GM12878 (cell line): ENCODE measurements around the gene SPI1. TPM values are rescaled to one million over a fixed set of nuclear protein-coding genes. Genes with fewer than 3 reads are reported as not detected.

Experiments used
- ATAC-seq: fragments of 200-7000 bp; cut with Tn5 transposase; 3 replicates; pipeline ENCODE4 v1.9.1; 2020; ENCODE audit warnings: mild to moderate bottlenecking, moderate library complexity
- BruUV-seq: library from RNA; stranded (reverse); fragments of 400-500 nt; replicated peaks from 2 replicates; lab custom pipeline; 2021; lab: Mats Ljungman, UMichigan
- CTCF ChIA-PET: fragments of 300-600 bp; sonication (Branson Sonifier 250); formaldehyde crosslinking; extraction: SDS; loops from one replicate; lab custom pipeline; 2021; ENCODE audit warnings: inconsistent platforms; lab: Yijun Ruan, JAX
- POLR2A ChIA-PET: fragments of 350-600 bp; formaldehyde crosslinking; extraction: SDS; loops from one replicate; lab custom pipeline; 2021; ENCODE audit warnings: inconsistent platforms; lab: Charles Lee
- RAD21 ChIA-PET: fragments of 300-600 bp; sonication (Branson Sonifier 250); formaldehyde crosslinking; loops from one replicate; lab custom pipeline; 2023; ENCODE audit warnings: antibody characterized with exemption; ENCODE audit not compliant: unreplicated experiment; lab: Charles Lee
- SMC1A ChIA-PET: fragments of 300-600 bp; sonication (Branson Sonifier 250); formaldehyde crosslinking; loops from one replicate; lab custom pipeline; 2023; ENCODE audit not compliant: unreplicated experiment, uncharacterized antibody; lab: Charles Lee
- DNase-seq: peaks from one replicate; pipeline ENCODE4 v3.0.0-alpha.2; 2011; ENCODE audit warnings: low read depth, low spot score
- FAIRE-seq: peaks from 3 replicates; lab custom pipeline; 2011; peaks lifted over from hg19 to GRCh38; lab: Jason Lieb, UNC
- H2AFZ ChIP-seq: 2 replicates; pipeline ENCODE4 v1.6.0; 2011; ENCODE audit warnings: low read depth, low read length, control low read depth; ENCODE audit not compliant: control insufficient read depth
- H3K27ac ChIP-seq: 2 replicates; pipeline ENCODE4 v1.5.1; 2011; ENCODE audit warnings: control low read depth; ENCODE audit not compliant: control insufficient read depth, insufficient read depth
- H3K27me3 ChIP-seq, 2 experiments: replicated peaks in 1 of 2; 2 replicates each; pipeline versions ENCODE4 v1.6.0 to v1.6.1; 2011; ENCODE audit warnings: low read length in 1 of 2; ENCODE audit not compliant: control insufficient read depth in 2 of 2, insufficient read depth in 2 of 2
- H3K36me3 ChIP-seq, 2 experiments: 2 replicates each; pipeline ENCODE4 v1.5.1; 2011; ENCODE audit warnings: low read length in 1 of 2; ENCODE audit not compliant: control insufficient read depth in 2 of 2, insufficient read depth in 2 of 2
- H3K4me1 ChIP-seq: 2 replicates; pipeline ENCODE4 v1.6.1; 2011; ENCODE audit warnings: mild to moderate bottlenecking, low read length, moderate library complexity, mixed read lengths; ENCODE audit not compliant: control insufficient read depth, insufficient read depth
- H3K4me2 ChIP-seq: 2 replicates; pipeline ENCODE4 v1.6.0; 2011; ENCODE audit warnings: control low read depth; ENCODE audit not compliant: control insufficient read depth, insufficient read depth
- H3K4me3 ChIP-seq: fragments of 200-600 bp; sonication (generic); 2 replicates; pipeline ENCODE4 v1.5.1; 2016
- H3K79me2 ChIP-seq: 2 replicates; pipeline ENCODE4 v1.6.0; 2011; ENCODE audit warnings: low read length; ENCODE audit not compliant: control insufficient read depth, insufficient read depth
- H3K9ac ChIP-seq: 2 replicates; pipeline ENCODE4 v1.8.0; 2011; ENCODE audit warnings: low read length, control low read depth, mixed read lengths; ENCODE audit not compliant: control insufficient read depth, insufficient read depth
- H3K9me3 ChIP-seq: replicated peaks from 3 replicates; pipeline ENCODE4 v1.5.1; 2011; ENCODE audit warnings: mild to moderate bottlenecking, low read length; ENCODE audit not compliant: control insufficient read depth, insufficient read depth
- H4K20me1 ChIP-seq: 2 replicates; pipeline ENCODE4 v1.6.0; 2011; ENCODE audit not compliant: control insufficient read depth, insufficient read depth
- BMI1 ChIP-seq: fragments of 450-650 bp; IDR thresholded peaks from 2 replicates; pipeline ENCODE4 v1.6.1; 2016; ENCODE audit warnings: mild to moderate bottlenecking, moderate library complexity, borderline replicate concordance
- GATAD2B ChIP-seq: fragments of 450-650 bp; conservative IDR thresholded peaks from 2 replicates; pipeline ENCODE4 v1.6.1; 2017; ENCODE audit warnings: low read depth, mild to moderate bottlenecking, moderate library complexity
- IKZF1 ChIP-seq: fragments of 450-650 bp; conservative IDR thresholded peaks from 2 replicates; pipeline ENCODE4 v1.6.1; 2017; ENCODE audit warnings: antibody characterized with exemption, mild to moderate bottlenecking
- MEF2A ChIP-seq: IDR thresholded peaks from 2 replicates; pipeline ENCODE4 v1.6.1; 2011; ENCODE audit warnings: low read depth, mild to moderate bottlenecking, low read length, moderate library complexity; ENCODE audit not compliant: insufficient read depth
- NR2F1 ChIP-seq: fragments of 450-650 bp; conservative IDR thresholded peaks from 2 replicates; pipeline ENCODE4 v1.6.1; 2017; ENCODE audit warnings: mild to moderate bottlenecking
- POLR2A ChIP-seq: IDR thresholded peaks from 2 replicates; pipeline ENCODE4 v1.6.1; 2011; ENCODE audit warnings: low read depth, mild to moderate bottlenecking, low read length
- SMC3 ChIP-seq: IDR thresholded peaks from 2 replicates; pipeline ENCODE4 v1.6.1; 2011; ENCODE audit warnings: low read length, improper control_type of control experiment, borderline replicate concordance
- SRF ChIP-seq, 2 experiments: IDR thresholded peaks; 2 replicates each; pipeline ENCODE4 v1.6.1; 2011; ENCODE audit warnings: low read depth in 2 of 2, low read length in 2 of 2, mild to moderate bottlenecking in 1 of 2, moderate library complexity in 1 of 2
- TCF12 ChIP-seq: IDR thresholded peaks from 2 replicates; pipeline ENCODE4 v1.6.1; 2011; ENCODE audit warnings: low read depth, mild to moderate bottlenecking, low read length
- TCF3 ChIP-seq: IDR thresholded peaks from 2 replicates; pipeline ENCODE4 v1.6.1; 2012; ENCODE audit warnings: low read depth, mild to moderate bottlenecking, low read length, borderline replicate concordance; ENCODE audit not compliant: insufficient read depth
- WGBS: methylation state at CpG from one replicate; pipeline ENCODE4 v1.1.6; 2016; ENCODE audit warnings: low lambda C conversion rate; ENCODE audit not compliant: insufficient replicate concordance, insufficient coverage; ENCODE audit errors: missing lambda C conversion rate; 5-methylcytosine and 5-hydroxymethylcytosine counted together
- in situ Hi-C: fragments of 300-500 bp; cut with MboI; formaldehyde crosslinking; loops from 9 replicates; pipeline ENCODE4 v1.14.3; 2018; ENCODE audit warnings: mixed read lengths
- intact Hi-C: fragments of 100-400 bp; cut with micrococcal nuclease; formaldehyde crosslinking; loops from one replicate; pipeline ENCODE4 v1.14.2; 2022; ENCODE audit not compliant: unreplicated experiment
- polyA plus RNA-seq, 11 experiments: library from polyadenylated mRNA; depleted of rRNA in 4 of 11; unstranded in 6 of 11; stranded (reverse) in 5 of 11; fragments of >200 nt; fragmentation: Nextera tagmentation in 4 of 11; fragmentation: Illumina TruSeq in 1 of 11; extraction: Ambion mirVana in 4 of 11; extraction: Trizol in 1 of 11; gene quantifications; 1 replicate in 1 of 11; 2 replicates in 10 of 11; pipeline versions ENCODE4 v1.2.1 to v1.2.3, GENCODE V29; 2011 to 2016; ENCODE audit warnings: inconsistent platforms in 2 of 11, missing spikeins in 2 of 11, low read depth in 1 of 11
- total RNA-seq, 4 experiments: library from RNA; depleted of rRNA in 3 of 4; stranded (reverse); fragments of >200 nt in 3 of 4; fragmentation: Illumina TruSeq in 1 of 4; extraction: Trizol in 1 of 4; gene quantifications; 2 replicates each; pipeline versions ENCODE4 v1.2.1 to v1.2.3, GENCODE V29; 2013 to 2021
- TF ChIP-seq, protein P1 (sequence below): fragments of 450-650 bp; IDR thresholded peaks from 2 replicates; pipeline ENCODE4 v1.6.1; 2016; ENCODE audit warnings: mild to moderate bottlenecking
- TF ChIP-seq, protein P2 (sequence below), 3 experiments: IDR thresholded peaks in 2 of 3; conservative IDR thresholded peaks in 1 of 3; 2 replicates each; pipeline ENCODE4 v1.5.1; 2011; ENCODE audit warnings: low read depth in 3 of 3, low read length in 3 of 3, mild to moderate bottlenecking in 3 of 3, control low read depth in 2 of 3, moderate library complexity in 2 of 3, inconsistent platforms in 1 of 3, mixed read lengths in 1 of 3; ENCODE audit not compliant: control insufficient read depth in 2 of 3, insufficient read depth in 1 of 3; ENCODE audit errors: extremely low read depth in 1 of 3
- TF ChIP-seq, protein P3 (sequence below): fragments of 450-650 bp; IDR thresholded peaks from 2 replicates; pipeline ENCODE4 v1.6.1; 2016; ENCODE audit warnings: mild to moderate bottlenecking, moderate library complexity, borderline replicate concordance

SPI1 gene
- total and polyA plus RNA-seq, 10 of the 15 experiments (the other 5 are each of a cell fraction or from before 2014, with no cell fraction given), result 0.05 to 31.1 (median 9.7) TPM

DNA sequence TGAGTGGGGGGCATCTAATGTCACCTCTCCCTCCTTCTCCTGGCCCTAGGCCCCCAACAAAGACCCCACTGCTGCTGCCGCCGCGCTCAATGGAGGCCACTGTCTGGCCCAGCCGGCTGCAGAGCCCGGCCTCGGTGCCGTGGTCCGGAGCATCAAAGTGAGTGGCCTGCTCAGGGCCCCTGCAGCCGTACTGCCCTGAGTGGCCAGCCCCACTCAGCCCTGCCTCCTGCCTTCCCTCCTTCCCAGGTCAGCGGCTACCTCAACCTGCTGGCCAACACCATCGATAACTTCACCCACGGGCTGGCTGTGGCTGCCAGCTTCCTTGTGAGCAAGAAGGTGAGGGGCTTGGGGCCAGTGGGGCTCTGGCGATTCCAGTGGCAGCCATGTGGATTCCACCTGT, 35.0 kb upstream of the SPI1 start (continued):
- TF ChIP-seq NR2F1 (no peak), SRF (IDR thresholded peaks at IDR 0.05; ENCODE audit: low read depth in 2 of 2, low read length in 2 of 2) (no peak), GATAD2B (no peak), MEF2A (no peak)
- TF ChIP-seq, protein P1, sequence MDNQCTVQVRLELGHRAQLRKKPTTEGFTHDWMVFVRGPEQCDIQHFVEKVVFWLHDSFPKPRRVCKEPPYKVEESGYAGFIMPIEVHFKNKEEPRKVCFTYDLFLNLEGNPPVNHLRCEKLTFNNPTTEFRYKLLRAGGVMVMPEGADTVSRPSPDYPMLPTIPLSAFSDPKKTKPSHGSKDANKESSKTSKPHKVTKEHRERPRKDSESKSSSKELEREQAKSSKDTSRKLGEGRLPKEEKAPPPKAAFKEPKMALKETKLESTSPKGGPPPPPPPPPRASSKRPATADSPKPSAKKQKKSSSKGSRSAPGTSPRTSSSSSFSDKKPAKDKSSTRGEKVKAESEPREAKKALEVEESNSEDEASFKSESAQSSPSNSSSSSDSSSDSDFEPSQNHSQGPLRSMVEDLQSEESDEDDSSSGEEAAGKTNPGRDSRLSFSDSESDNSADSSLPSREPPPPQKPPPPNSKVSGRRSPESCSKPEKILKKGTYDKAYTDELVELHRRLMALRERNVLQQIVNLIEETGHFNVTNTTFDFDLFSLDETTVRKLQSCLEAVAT, result no peak

DNA sequence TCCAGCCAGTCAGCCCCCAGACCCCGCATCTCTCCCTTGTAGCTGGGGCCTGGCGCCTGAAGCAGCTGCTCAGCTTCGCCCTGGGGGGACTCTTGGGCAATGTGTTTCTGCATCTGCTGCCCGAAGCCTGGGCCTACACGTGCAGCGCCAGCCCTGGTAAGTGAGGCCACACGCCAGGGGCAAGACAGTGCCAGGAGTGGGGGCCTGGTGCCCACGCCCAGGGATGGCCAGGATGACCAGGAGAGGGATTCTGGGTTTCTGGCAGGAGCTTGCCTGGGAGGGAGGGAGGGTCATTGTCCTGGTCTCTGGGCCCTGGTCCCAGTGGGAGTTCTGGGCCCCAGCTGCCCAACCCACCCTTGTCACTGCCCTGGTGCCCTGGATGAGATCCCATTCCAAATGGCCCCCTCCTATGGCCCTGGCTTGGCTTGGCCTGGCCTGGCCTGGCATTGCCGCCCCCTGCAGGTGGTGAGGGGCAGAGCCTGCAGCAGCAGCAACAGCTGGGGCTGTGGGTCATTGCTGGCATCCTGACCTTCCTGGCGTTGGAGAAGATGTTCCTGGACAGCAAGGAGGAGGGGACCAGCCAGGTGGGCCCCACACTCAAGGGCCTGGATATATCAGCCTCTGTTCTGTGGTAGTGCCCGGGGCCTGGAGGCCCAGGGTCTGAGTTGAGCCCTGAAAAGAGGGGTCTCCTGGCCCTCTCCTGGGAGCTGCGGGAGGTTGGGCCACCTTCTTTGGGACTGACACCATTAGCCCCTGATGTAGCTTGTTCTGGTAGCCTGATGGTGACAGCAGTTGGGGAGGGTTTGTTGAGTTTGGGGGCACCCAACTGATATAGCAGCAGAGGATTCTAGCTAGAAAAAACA, 33.8 kb upstream of the SPI1 start:
- H3K9ac ChIP-seq, result no peak overlapping the region
- in situ Hi-C loops (no loop called here), intact Hi-C loops (no loop called here)
- H3K27me3 ChIP-seq, result no peaks in the 10 kb centered on the region
- no TSS peak for BruUV-seq
- RAD21 ChIA-PET, result interaction anchor here (0.6 to 3.8 kb wide), 15 partner anchors 12 to 197 kb away, joined by 3 to 24 read pairs (median 4); partner anchors contain the start of genes ACP2, DDB2, NR1H3 and PSMC3
- no peaks in the 10 kb centered on the region for H4K20me1 ChIP-seq
- no peak overlapping the region for H3K4me2 ChIP-seq
- H3K79me2 ChIP-seq, result peaks cover under 1% of the 10 kb centered on the region
- CTCF ChIA-PET, result interaction anchor here (0.6 to 7.4 kb wide), 35 partner anchors 9 to 465 kb away, joined by 3 to 161 read pairs (median 4); partner anchors contain the start of genes ACP2, ARFGAP2, DDB2 and MADD
- no peaks in the 10 kb centered on the region; a peak in 1 of 4 replicates for H3K36me3 ChIP-seq
- no peak overlapping the region for H3K4me3 ChIP-seq
- DNase-seq, result no peak
- POLR2A ChIA-PET, result interaction anchor here (0.6 to 1.0 kb wide), 4 partner anchors 53 to 163 kb away, joined by 3 to 5 read pairs (median 4); no protein-coding TSS in a partner anchor
- peak; percentile 49 for ATAC-seq
- 52% methylated on average over 12 of the region's 12 CpGs for WGBS
- SMC1A ChIA-PET, result interaction anchor here (0.7 to 3.4 kb wide), 16 partner anchors 11 to 233 kb away, joined by 3 to 35 read pairs (median 4); partner anchors contain the start of genes DDB2 and NR1H3
- peak; percentile 47 for FAIRE-seq
- no peaks in the 10 kb centered on the region for H3K9me3 ChIP-seq
- H3K27ac ChIP-seq, result no peak overlapping the region
- peaks cover 11% of the 10 kb centered on the region for H3K4me1 ChIP-seq
- H2AFZ ChIP-seq, result no peak overlapping the region
- TF ChIP-seq SMC3 (peak; percentile 75), BMI1 (no peak), POLR2A (0 out of 2 replicates have a peak, but pooled peaks have one; percentile 11), TCF12 (peak; percentile 71), TCF3 (peak; percentile 70; the same call in 1 of the 2 replicates), IKZF1 (peak; percentile 38; the same call in 1 of the 2 replicates)
- TF ChIP-seq, protein P2, sequence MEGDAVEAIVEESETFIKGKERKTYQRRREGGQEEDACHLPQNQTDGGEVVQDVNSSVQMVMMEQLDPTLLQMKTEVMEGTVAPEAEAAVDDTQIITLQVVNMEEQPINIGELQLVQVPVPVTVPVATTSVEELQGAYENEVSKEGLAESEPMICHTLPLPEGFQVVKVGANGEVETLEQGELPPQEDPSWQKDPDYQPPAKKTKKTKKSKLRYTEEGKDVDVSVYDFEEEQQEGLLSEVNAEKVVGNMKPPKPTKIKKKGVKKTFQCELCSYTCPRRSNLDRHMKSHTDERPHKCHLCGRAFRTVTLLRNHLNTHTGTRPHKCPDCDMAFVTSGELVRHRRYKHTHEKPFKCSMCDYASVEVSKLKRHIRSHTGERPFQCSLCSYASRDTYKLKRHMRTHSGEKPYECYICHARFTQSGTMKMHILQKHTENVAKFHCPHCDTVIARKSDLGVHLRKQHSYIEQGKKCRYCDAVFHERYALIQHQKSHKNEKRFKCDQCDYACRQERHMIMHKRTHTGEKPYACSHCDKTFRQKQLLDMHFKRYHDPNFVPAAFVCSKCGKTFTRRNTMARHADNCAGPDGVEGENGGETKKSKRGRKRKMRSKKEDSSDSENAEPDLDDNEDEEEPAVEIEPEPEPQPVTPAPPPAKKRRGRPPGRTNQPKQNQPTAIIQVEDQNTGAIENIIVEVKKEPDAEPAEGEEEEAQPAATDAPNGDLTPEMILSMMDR (IDR thresholded peaks at IDR 0.05 in 2 of 3, conservative IDR thresholded peaks at IDR 0.05 in 1 of 3; ENCODE audit: control insufficient read depth in 2 of 3, extremely low read depth in 1 of 3, insufficient read depth in 1 of 3, low read depth in 3 of 3, low read length in 3 of 3), result peak; percentile 85 to 98 (median 88)
- TF ChIP-seq, protein P3, sequence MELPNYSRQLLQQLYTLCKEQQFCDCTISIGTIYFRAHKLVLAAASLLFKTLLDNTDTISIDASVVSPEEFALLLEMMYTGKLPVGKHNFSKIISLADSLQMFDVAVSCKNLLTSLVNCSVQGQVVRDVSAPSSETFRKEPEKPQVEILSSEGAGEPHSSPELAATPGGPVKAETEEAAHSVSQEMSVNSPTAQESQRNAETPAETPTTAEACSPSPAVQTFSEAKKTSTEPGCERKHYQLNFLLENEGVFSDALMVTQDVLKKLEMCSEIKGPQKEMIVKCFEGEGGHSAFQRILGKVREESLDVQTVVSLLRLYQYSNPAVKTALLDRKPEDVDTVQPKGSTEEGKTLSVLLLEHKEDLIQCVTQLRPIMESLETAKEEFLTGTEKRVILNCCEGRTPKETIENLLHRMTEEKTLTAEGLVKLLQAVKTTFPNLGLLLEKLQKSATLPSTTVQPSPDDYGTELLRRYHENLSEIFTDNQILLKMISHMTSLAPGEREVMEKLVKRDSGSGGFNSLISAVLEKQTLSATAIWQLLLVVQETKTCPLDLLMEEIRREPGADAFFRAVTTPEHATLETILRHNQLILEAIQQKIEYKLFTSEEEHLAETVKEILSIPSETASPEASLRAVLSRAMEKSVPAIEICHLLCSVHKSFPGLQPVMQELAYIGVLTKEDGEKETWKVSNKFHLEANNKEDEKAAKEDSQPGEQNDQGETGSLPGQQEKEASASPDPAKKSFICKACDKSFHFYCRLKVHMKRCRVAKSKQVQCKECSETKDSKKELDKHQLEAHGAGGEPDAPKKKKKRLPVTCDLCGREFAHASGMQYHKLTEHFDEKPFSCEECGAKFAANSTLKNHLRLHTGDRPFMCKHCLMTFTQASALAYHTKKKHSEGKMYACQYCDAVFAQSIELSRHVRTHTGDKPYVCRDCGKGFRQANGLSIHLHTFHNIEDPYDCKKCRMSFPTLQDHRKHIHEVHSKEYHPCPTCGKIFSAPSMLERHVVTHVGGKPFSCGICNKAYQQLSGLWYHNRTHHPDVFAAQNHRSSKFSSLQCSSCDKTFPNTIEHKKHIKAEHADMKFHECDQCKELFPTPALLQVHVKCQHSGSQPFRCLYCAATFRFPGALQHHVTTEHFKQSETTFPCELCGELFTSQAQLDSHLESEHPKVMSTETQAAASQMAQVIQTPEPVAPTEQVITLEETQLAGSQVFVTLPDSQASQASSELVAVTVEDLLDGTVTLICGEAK, result no peak
